Measurements from ENCODE around the gene SAP30. TPM values are rescaled to one million over a fixed set of nuclear protein-coding genes. Genes with fewer than 3 reads are reported as not detected.
A peak's percentile ranks its signal among the peaks of the same experiment; 100 is the strongest.

SAP30 gene
- total RNA-seq, 1 donor from 2014 or later: 24.1 TPM

- Mint-ChIP-seq H3K27me3 (ENCODE audit: unreplicated experiment) (peaks cover 3% of the 10 kb centered on the region), H3K4me3 (ENCODE audit: unreplicated experiment) (peak overlapping the region; percentile 99), H3K4me1 (ENCODE audit: low read depth, unreplicated experiment) (peaks cover 7% of the 10 kb centered on the region), H3K27ac (ENCODE audit: unreplicated experiment) (peak overlapping the region; percentile 91), H3K9me3 (ENCODE audit: unreplicated experiment) (peaks cover 12% of the 10 kb centered on the region), H3K36me3 (ENCODE audit: unreplicated experiment) (no peaks in the 10 kb centered on the region)
- DNase-seq: peak; percentile 71
- no peak for TF ChIP-seq CTCF (IDR thresholded peaks at IDR 0.05; ENCODE audit: partially characterized antibody, unreplicated experiment)
Measured at GRCh38 chr4:173334891-173335752, 35.6 kb upstream of the SAP30 start.

GRCh38 chr4:173337463-173337862, 33.3 kb upstream of the SAP30 start:
- no peak overlapping the region for H3K4me3 Mint-ChIP-seq (ENCODE audit: unreplicated experiment)

GRCh38 chr4:173343832-173344397, 26.8 kb upstream of the SAP30 start:
- Mint-ChIP-seq H3K27ac (ENCODE audit: unreplicated experiment) (no peak overlapping the region), H3K9me3 (ENCODE audit: unreplicated experiment) (no peaks in the 10 kb centered on the region), H3K4me1 (ENCODE audit: low read depth, unreplicated experiment) (peaks cover 4% of the 10 kb centered on the region), H3K27me3 (ENCODE audit: unreplicated experiment) (no peaks in the 10 kb centered on the region), H3K36me3 (ENCODE audit: unreplicated experiment) (no peaks in the 10 kb centered on the region), H3K4me3 (ENCODE audit: unreplicated experiment) (no peak overlapping the region)
- no peak for TF ChIP-seq CTCF (IDR thresholded peaks at IDR 0.05; ENCODE audit: partially characterized antibody, unreplicated experiment)
- no peak for DNase-seq

More at GRCh38 chr4:173337463-173337862, 33.3 kb upstream of the SAP30 start:
- H3K4me1 Mint-ChIP-seq (ENCODE audit: low read depth, unreplicated experiment): peaks cover 4% of the 10 kb centered on the region
- no peak for TF ChIP-seq CTCF (IDR thresholded peaks at IDR 0.05; ENCODE audit: partially characterized antibody, unreplicated experiment)
- peaks cover 3% of the 10 kb centered on the region for H3K27me3 Mint-ChIP-seq (ENCODE audit: unreplicated experiment)
- no peak for DNase-seq
- peaks cover 10% of the 10 kb centered on the region for H3K9me3 Mint-ChIP-seq (ENCODE audit: unreplicated experiment)
- H3K27ac Mint-ChIP-seq (ENCODE audit: unreplicated experiment): no peak overlapping the region
- no peaks in the 10 kb centered on the region for H3K36me3 Mint-ChIP-seq (ENCODE audit: unreplicated experiment)

- Mint-ChIP-seq H3K9me3 (ENCODE audit: unreplicated experiment) (no peaks in the 10 kb centered on the region), H3K4me3 (ENCODE audit: unreplicated experiment) (no peak overlapping the region), H3K36me3 (ENCODE audit: unreplicated experiment) (no peaks in the 10 kb centered on the region), H3K27me3 (ENCODE audit: unreplicated experiment) (no peaks in the 10 kb centered on the region), H3K4me1 (ENCODE audit: low read depth, unreplicated experiment) (peaks cover 4% of the 10 kb centered on the region), H3K27ac (ENCODE audit: unreplicated experiment) (no peak overlapping the region)
- no peak for TF ChIP-seq CTCF (IDR thresholded peaks at IDR 0.05; ENCODE audit: partially characterized antibody, unreplicated experiment)
- no peak for DNase-seq
Measured at GRCh38 chr4:173345648-173346047, 25.1 kb upstream of the SAP30 start.

GRCh38 chr4:173346074-173346473, 24.7 kb upstream of the SAP30 start:
- Mint-ChIP-seq H3K9me3 (ENCODE audit: unreplicated experiment) (no peaks in the 10 kb centered on the region), H3K4me3 (ENCODE audit: unreplicated experiment) (no peak overlapping the region), H3K27me3 (ENCODE audit: unreplicated experiment) (no peaks in the 10 kb centered on the region), H3K36me3 (ENCODE audit: unreplicated experiment) (no peaks in the 10 kb centered on the region), H3K27ac (ENCODE audit: unreplicated experiment) (no peak overlapping the region), H3K4me1 (ENCODE audit: low read depth, unreplicated experiment) (peaks cover 4% of the 10 kb centered on the region)
- no peak for DNase-seq
- no peak for TF ChIP-seq CTCF (IDR thresholded peaks at IDR 0.05; ENCODE audit: partially characterized antibody, unreplicated experiment)
